K562 treated with DMSO at 1 percent for 24 hours (cell line): ENCODE measurements around the gene SMIM13. TPM values are rescaled to one million over a fixed set of nuclear protein-coding genes. Genes with fewer than 3 reads are reported as not detected.

Source experiments
- total RNA-seq: library from RNA; unstranded; fragments of 300-600 nt; gene quantifications from 2 replicates; pipeline ENCODE4 v1.2.3, GENCODE V29; 2022; ENCODE audit warnings: low read depth; ENCODE audit not compliant: insufficient read depth

The SMIM13 gene
- 8.3 and 10.2 TPM in 2 replicates for total RNA-seq

DNA sequence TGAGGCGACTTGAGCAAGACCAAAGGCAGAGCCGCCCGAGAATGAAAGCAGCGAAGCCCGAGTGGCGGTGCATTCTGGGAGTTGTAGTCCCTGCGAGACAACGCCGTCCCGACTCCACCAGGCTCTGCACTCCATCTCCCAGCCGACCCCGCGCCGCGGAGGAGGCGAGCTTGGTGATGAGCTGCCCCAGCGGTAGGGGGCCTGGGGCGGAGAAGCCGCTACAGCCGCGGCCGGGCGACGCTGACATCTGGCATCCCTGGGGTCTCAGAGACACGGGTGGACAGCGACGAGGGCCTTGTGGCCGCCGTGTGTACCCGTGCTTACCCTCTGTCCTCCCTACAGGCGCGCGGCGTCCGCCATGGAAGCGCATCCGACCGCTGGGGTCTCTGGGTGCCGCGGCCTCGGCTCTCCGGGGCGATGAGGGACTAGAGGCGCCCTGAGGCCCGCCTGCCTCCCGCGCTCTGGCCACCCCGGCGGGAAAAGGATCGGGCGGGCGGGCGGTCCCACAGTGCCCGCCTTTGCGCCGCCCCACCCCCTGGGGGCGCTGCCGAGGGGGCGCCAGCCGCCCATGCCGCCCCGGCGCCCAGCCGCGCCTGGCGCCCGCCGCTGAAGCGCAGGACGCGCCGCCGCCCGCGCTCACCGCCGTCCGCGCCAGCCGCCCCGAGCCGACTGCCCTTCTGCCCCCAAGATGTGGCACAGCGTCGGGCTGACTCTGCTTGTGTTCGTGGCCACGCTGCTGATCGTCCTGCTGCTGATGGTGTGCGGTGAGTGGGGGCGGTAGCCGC lies at the start of gene SMIM13:
Gene SMIM13 (plus strand): TSS at position 209 of the 785 bp plus-strand sequence. CDS start 480 bp downstream, at position 689.

DNA sequence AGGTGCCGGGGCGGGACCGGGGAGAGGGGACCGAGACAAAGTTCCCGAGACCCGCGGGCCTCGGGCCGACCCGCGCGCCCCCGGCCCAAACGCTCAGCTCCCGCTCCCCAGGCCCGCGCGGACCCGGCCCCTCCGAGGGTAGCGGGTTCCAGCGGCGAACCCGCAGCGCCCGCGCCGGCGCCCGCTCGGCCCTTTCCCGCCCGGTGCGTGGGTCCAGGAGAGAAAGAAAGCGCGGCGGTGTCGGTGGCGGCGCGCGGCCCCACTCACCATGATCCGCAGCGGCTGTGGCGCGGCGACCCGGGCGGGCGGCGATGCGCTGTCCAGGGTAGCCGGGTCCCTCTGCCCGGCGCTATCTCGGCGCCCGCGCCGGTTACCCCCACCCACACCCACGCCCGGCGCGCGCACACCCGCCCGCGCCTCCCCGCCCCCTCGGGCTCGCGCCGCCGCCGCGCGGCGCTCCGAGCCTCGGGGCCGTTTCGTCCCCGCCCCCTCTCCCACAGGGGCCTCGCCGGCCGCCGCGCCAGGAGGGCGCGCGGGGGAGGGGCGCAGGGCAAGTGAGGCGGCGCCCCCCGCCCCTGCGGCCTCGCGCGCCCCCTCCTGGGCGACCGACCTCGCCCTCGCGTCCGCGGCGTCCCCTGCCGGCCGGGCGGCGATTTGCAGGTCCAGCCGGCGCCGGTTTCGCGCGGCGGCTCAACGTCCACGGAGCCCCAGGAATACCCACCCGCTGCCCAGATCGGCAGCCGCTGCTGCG lies 49.5 kb upstream of the SMIM13 start, which contains the start of gene ELOVL2:
Gene ELOVL2 (minus strand): TSS at position 345 of the 751 bp plus-strand sequence. CDS start 75 bp downstream, at position 270.

DNA sequence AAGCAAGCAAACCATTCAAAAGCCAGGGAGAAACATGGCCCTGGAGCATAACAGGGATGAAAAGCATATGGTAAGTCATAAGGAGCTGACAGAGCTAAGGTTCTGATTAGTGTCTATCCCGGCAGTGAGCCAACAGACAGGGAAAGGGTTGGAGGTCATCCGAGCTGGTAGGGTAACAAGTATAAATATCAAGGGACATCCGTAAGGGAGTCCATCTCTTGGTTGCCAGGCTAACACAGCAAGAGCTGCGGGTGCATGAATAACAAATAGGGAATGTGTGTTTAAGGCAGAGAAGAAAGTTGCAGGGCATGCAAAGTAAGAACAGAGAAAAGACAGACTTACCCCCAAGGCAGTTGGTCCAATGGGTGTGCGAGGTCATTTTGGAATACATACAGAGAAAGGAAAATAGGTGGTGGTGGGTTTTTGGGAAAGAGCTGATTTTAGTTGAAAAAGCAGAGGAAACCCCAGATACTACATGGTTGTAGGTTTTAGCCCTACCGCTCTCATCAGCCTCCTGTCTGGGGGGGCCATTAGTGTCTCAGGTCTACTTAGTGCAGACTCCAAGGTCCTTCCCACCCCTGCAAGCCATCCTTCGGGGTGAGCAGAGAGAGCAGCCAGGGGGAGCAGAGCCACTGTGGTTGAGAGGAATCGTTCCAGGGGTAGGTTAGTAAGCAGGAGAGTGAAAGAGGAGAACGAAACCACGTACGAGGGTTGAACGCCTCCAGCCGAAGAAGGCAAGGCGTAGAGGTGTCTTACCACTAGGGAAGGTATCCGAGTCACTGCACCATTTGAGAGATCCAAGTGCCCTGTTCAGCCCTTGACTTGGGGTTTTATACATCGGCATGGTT lies 17.5 kb downstream of the SMIM13 start, which contains the start of gene ERVFRD-1:
Gene ERVFRD-1 (minus strand): TSS at position 805 of the 848 bp plus-strand sequence. CDS start 6,415 bp downstream, outside the sequence.

Other genes with a start within 250 kb of the SMIM13 start
- gene GCM2, start 211.8 kb upstream of the SMIM13 start, total RNA-seq, result not detected in 2 replicates
- gene SYCP2L, start 206.8 kb upstream of the SMIM13 start, total RNA-seq, result 4.7 and 8.2 TPM in 2 replicates
- 0.28 TPM in 1 of 2 replicates, not detected in the other for gene ELOVL2, start 49.5 kb upstream of the SMIM13 start, total RNA-seq
- 0.37 and 0.50 TPM in 2 replicates for gene ERVFRD-1, start 17.9 kb downstream of the SMIM13 start, total RNA-seq
- 1.3 and 1.7 TPM in 2 replicates for gene NEDD9, start 138.8 kb downstream of the SMIM13 start, total RNA-seq